HEK293 (cell line): ENCODE data around the gene MACC1.

Experiments used
- CTCF ChIA-PET: fragments of 350-600 bp; formaldehyde crosslinking; extraction: SDS; loops from one replicate; lab custom pipeline; 2021; ENCODE audit warnings: antibody characterized with exemption; lab: Yijun Ruan, JAX
- POLR2A ChIA-PET: fragments of 300-600 bp; formaldehyde crosslinking; extraction: SDS; loops from one replicate; lab custom pipeline; 2020; ENCODE audit warnings: antibody characterized with exemption, inconsistent platforms; lab: Yijun Ruan, JAX
- H3K27ac ChIP-seq: fragments of 200-500 bp; sonication (Bioruptor generic); 2 replicates; pipeline ENCODE4 v1.5.1; 2014; ENCODE audit warnings: low read depth, low read length, control low read depth, inconsistent platforms; ENCODE audit errors: extremely low read depth
- H3K36me3 ChIP-seq, 2 experiments: fragments of 200-500 bp in 1 of 2; sonication (Bioruptor generic) in 1 of 2; 1 replicate in 1 of 2; 2 replicates in 1 of 2; pipeline ENCODE4 v1.5.1; 2014 to 2017; ENCODE audit warnings: inconsistent platforms in 2 of 2, low read length in 2 of 2; ENCODE audit not compliant: control insufficient read depth in 2 of 2, insufficient read depth in 1 of 2
- H3K4me1 ChIP-seq: fragments of 200-500 bp; sonication (Bioruptor generic); 2 replicates; pipeline ENCODE4 v1.5.1; 2014; ENCODE audit warnings: mild to moderate bottlenecking, low read length, inconsistent platforms; ENCODE audit not compliant: control insufficient read depth, insufficient read depth
- H3K4me3 ChIP-seq: 2 replicates; pipeline ENCODE4 v1.5.1; 2011; ENCODE audit warnings: low read depth, mild to moderate bottlenecking, control low read depth, low read length, moderate library complexity
- H3K9me3 ChIP-seq: fragments of 200-500 bp; sonication (Bioruptor generic); 2 replicates; pipeline ENCODE4 v1.5.1; 2014; ENCODE audit warnings: low read depth, low read length, inconsistent platforms; ENCODE audit not compliant: control insufficient read depth, insufficient read depth
- CTCF ChIP-seq: fragments of 450-650 bp; formaldehyde crosslinking; IDR thresholded peaks from 2 replicates; pipeline ENCODE4 v1.5.1; 2016; ENCODE audit warnings: missing biosample characterization, missing genetic modification characterization
- HOXA7 ChIP-seq: sonication (generic); formaldehyde crosslinking; IDR thresholded peaks from 2 replicates; pipeline ENCODE4 v1.8.1; 2022; ENCODE audit warnings: missing genetic modification reagents, borderline replicate concordance
- KLF10 ChIP-seq: fragments of 450-650 bp; IDR thresholded peaks from 2 replicates; pipeline ENCODE4 v1.5.1; 2018; ENCODE audit warnings: missing biosample characterization, mild to moderate bottlenecking, missing genetic modification characterization
- KLF7 ChIP-seq: fragments of 450-650 bp; formaldehyde crosslinking; IDR thresholded peaks from 2 replicates; pipeline ENCODE4 v1.5.1; 2016; ENCODE audit warnings: missing biosample characterization, missing genetic modification characterization, borderline replicate concordance
- MYNN ChIP-seq: fragments of 450-650 bp; formaldehyde crosslinking; IDR thresholded peaks from 2 replicates; pipeline ENCODE4 v1.5.1; 2016; ENCODE audit warnings: missing biosample characterization, missing genetic modification characterization, borderline replicate concordance
- SP3 ChIP-seq: fragments of 450-650 bp; formaldehyde crosslinking; IDR thresholded peaks from 2 replicates; pipeline ENCODE4 v1.5.1; 2016; ENCODE audit warnings: missing biosample characterization, missing genetic modification characterization
- ZNF157 ChIP-seq: fragments of 450-650 bp; formaldehyde crosslinking; IDR thresholded peaks from 2 replicates; pipeline ENCODE4 v1.5.1; 2016; ENCODE audit warnings: missing biosample characterization, missing genetic modification characterization
- ZNF16 ChIP-seq: fragments of 450-650 bp; formaldehyde crosslinking; IDR thresholded peaks from 2 replicates; pipeline ENCODE4 v1.5.1; 2016; ENCODE audit warnings: low read depth, missing biosample characterization, missing genetic modification characterization
- ZNF19 ChIP-seq: fragments of 450-650 bp; formaldehyde crosslinking; IDR thresholded peaks from 2 replicates; pipeline ENCODE4; 2016; ENCODE audit warnings: missing biosample characterization, missing genetic modification characterization, low read depth
- ZNF202 ChIP-seq: fragments of 450-650 bp; formaldehyde crosslinking; IDR thresholded peaks from 2 replicates; pipeline ENCODE4 v1.5.1; 2016; ENCODE audit warnings: missing biosample characterization, missing genetic modification characterization, borderline replicate concordance
- ZNF221 ChIP-seq: fragments of 450-650 bp; formaldehyde crosslinking; IDR thresholded peaks from 2 replicates; pipeline ENCODE4 v1.5.1; 2017; ENCODE audit warnings: missing biosample characterization, missing genetic modification characterization, borderline replicate concordance
- ZNF266 ChIP-seq: fragments of 450-650 bp; formaldehyde crosslinking; IDR thresholded peaks from 2 replicates; pipeline ENCODE4 v1.5.1; 2016; ENCODE audit warnings: missing biosample characterization, missing genetic modification characterization, low read depth
- ZNF274 ChIP-seq, 2 experiments: fragments of 200-500 bp in 1 of 2; fragments of 450-650 bp in 1 of 2; sonication (Bioruptor generic) in 1 of 2; formaldehyde crosslinking in 1 of 2; IDR thresholded peaks; 2 replicates each; pipeline versions ENCODE4 v1.5.1 to v1.6.1; 2014 to 2016; ENCODE audit warnings: borderline replicate concordance in 1 of 2, inconsistent platforms in 1 of 2, low read length in 1 of 2, missing biosample characterization in 1 of 2, missing genetic modification characterization in 1 of 2
- ZNF311 ChIP-seq: fragments of 450-650 bp; formaldehyde crosslinking; IDR thresholded peaks from 2 replicates; pipeline ENCODE4 v1.5.1; 2017; ENCODE audit warnings: missing biosample characterization, missing genetic modification characterization, borderline replicate concordance
- ZNF404 ChIP-seq: fragments of 450-650 bp; formaldehyde crosslinking; IDR thresholded peaks from 2 replicates; pipeline ENCODE4 v1.5.1; 2017; ENCODE audit warnings: missing biosample characterization, missing genetic modification characterization
- ZNF416 ChIP-seq: fragments of 450-650 bp; formaldehyde crosslinking; IDR thresholded peaks from 2 replicates; pipeline ENCODE4 v1.5.1; 2016; ENCODE audit warnings: missing biosample characterization, missing genetic modification characterization
- ZNF473 ChIP-seq: fragments of 450-650 bp; formaldehyde crosslinking; IDR thresholded peaks from 2 replicates; pipeline ENCODE4 v1.5.1; 2017; ENCODE audit warnings: missing biosample characterization, missing genetic modification characterization
- ZNF521 ChIP-seq: fragments of 450-650 bp; formaldehyde crosslinking; IDR thresholded peaks from 2 replicates; pipeline ENCODE4 v1.5.1; 2017; ENCODE audit warnings: missing biosample characterization, mild to moderate bottlenecking, missing genetic modification characterization
- ZNF549 ChIP-seq: fragments of 450-650 bp; IDR thresholded peaks from 2 replicates; pipeline ENCODE4 v1.5.1; 2018; ENCODE audit warnings: missing biosample characterization, missing genetic modification characterization, mild to moderate bottlenecking, inconsistent platforms, moderate library complexity
- ZNF626 ChIP-seq: fragments of 450-650 bp; sonication (Bioruptor Pico); formaldehyde crosslinking; IDR thresholded peaks from 2 replicates; pipeline ENCODE4 v1.5.1; 2018; ENCODE audit warnings: missing biosample characterization, missing genetic modification characterization, inconsistent platforms
- ZNF629 ChIP-seq: fragments of 450-650 bp; formaldehyde crosslinking; IDR thresholded peaks from 2 replicates; pipeline ENCODE4 v1.5.1; 2017; ENCODE audit warnings: missing biosample characterization, missing genetic modification characterization
- ZNF645 ChIP-seq: fragments of 450-650 bp; formaldehyde crosslinking; IDR thresholded peaks from 2 replicates; pipeline ENCODE4; 2016; ENCODE audit warnings: missing biosample characterization, missing genetic modification characterization
- ZSCAN18 ChIP-seq: fragments of 450-650 bp; formaldehyde crosslinking; IDR thresholded peaks from 2 replicates; pipeline ENCODE4 v1.5.1; 2016; ENCODE audit warnings: missing biosample characterization, missing genetic modification characterization
- TF ChIP-seq, protein P1 (sequence below): fragments of 450-650 bp; formaldehyde crosslinking; IDR thresholded peaks from 2 replicates; pipeline ENCODE4 v1.5.1; 2016; ENCODE audit warnings: missing biosample characterization, missing genetic modification characterization
- TF ChIP-seq, protein P2 (sequence below): fragments of 450-650 bp; formaldehyde crosslinking; IDR thresholded peaks from 2 replicates; pipeline ENCODE4 v1.5.1; 2016; ENCODE audit warnings: missing biosample characterization, missing genetic modification characterization, low read depth

The MACC1 gene

DNA sequence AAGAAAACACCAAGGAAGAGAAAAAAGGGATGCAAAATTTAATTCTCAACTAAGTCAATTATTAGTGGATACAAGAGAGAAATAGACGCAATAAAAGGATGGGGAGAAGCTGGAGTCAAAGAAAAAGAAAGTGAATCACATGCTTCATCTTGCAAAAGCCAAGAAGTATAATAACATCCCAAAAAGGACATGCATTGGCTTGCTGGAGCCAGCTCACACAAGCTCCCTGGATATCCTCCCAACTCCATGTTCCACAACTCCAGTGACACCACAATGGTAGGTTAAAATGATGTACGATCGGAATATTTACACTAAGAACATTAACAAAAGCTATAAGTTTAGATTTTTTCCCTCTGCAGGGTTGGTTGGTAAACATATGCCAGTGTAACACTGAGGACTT is 72.4 kb downstream of the MACC1 start (continued):
- TF ChIP-seq, protein P1, sequence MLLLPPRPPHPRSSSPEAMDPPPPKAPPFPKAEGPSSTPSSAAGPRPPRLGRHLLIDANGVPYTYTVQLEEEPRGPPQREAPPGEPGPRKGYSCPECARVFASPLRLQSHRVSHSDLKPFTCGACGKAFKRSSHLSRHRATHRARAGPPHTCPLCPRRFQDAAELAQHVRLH (tag by site-specific recombination), result no peak

GRCh38 chr7:20141666-20142065 is 75.5 kb downstream of the MACC1 start:
- TF ChIP-seq ZNF629 (peak; percentile 51), MYNN (tag by site-specific recombination) (0 out of 2 replicates have a peak, but pooled peaks have one; percentile 45), SP3 (no peak), ZNF16 (tag by site-specific recombination) (no peak), KLF10 (no peak)
- TF ChIP-seq, protein P2, sequence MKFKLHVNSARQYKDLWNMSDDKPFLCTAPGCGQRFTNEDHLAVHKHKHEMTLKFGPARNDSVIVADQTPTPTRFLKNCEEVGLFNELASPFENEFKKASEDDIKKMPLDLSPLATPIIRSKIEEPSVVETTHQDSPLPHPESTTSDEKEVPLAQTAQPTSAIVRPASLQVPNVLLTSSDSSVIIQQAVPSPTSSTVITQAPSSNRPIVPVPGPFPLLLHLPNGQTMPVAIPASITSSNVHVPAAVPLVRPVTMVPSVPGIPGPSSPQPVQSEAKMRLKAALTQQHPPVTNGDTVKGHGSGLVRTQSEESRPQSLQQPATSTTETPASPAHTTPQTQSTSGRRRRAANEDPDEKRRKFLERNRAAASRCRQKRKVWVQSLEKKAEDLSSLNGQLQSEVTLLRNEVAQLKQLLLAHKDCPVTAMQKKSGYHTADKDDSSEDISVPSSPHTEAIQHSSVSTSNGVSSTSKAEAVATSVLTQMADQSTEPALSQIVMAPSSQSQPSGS, result peak; percentile 88
- TF ChIP-seq, all 188 proteins: peak for 3
- POLR2A ChIA-PET, result no interaction called here
- Histone ChIP-seq H3K4me1 (no peaks in the 10 kb centered on the region), H3K27ac (no peak overlapping the region), H3K36me3 (no peaks in the 10 kb centered on the region), H3K4me3 (no peak overlapping the region), H3K9me3 (no peaks in the 10 kb centered on the region)
- CTCF ChIA-PET, result no interaction called here

GRCh38 chr7:20141002-20141345 is 76.2 kb downstream of the MACC1 start:
- TF ChIP-seq ZNF416 (no peak), ZNF266 (no peak), ZNF221 (tag by site-specific recombination) (no peak), ZNF19 (tag by site-specific recombination) (no peak), HOXA7 (CRISPR knock-in tag) (no peak), ZNF645 (tag by site-specific recombination) (no peak), ZNF202 (tag by site-specific recombination) (no peak), KLF7 (tag by site-specific recombination) (no peak), ZNF157 (tag by site-specific recombination) (no peak), ZNF311 (tag by site-specific recombination) (no peak), KLF10 (no peak), ZNF521 (no peak), ZNF626 (no peak), ZNF629 (no peak), CTCF (tag by site-specific recombination) (no peak), ZNF549 (tag by site-specific recombination) (no peak), ZNF473 (no peak), ZSCAN18 (tag by site-specific recombination) (no peak), ZNF274 (IDR thresholded peaks at IDR 0.05; ENCODE audit: low read length) (no peak), ZNF274 (tag by site-specific recombination; IDR thresholded peaks at IDR 0.05; ENCODE audit: borderline replicate concordance) (no peak), ZNF404 (tag by site-specific recombination) (no peak)
- CTCF ChIA-PET, result no interaction called here
- Histone ChIP-seq H3K9me3 (no peaks in the 10 kb centered on the region), H3K36me3 (no peaks in the 10 kb centered on the region), H3K4me1 (no peaks in the 10 kb centered on the region), H3K27ac (no peak overlapping the region), H3K4me3 (no peak overlapping the region)
- POLR2A ChIA-PET, result no interaction called here
